ENCODE measurements around the gene MCM8.

MCM8 gene

DNA sequence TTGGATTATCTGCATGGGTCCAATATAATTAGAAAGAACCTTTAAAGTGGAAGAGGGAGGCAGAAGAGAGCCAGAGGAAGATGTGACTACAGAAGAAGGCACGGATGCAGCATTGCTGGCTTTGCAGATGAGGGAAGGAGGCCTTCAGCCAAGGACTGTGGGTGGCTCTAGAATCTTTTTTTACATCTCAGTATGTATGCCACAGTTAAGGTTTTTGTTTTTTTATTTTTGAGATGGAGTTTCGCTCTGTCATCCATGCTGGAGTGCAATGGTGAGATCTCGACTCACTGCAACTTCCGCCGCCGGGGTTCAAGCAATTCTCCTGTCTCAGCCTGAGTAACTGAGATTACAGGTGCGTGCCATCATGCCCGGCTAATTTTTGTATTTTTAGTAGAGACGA, 49.3 kb downstream of the MCM8 start:
- no peaks in the 10 kb centered on the region for H4K20me1 ChIP-seq (ENCODE audit: control insufficient read depth, insufficient read depth, low read depth, low read length)
- TF ChIP-seq, protein P1, sequence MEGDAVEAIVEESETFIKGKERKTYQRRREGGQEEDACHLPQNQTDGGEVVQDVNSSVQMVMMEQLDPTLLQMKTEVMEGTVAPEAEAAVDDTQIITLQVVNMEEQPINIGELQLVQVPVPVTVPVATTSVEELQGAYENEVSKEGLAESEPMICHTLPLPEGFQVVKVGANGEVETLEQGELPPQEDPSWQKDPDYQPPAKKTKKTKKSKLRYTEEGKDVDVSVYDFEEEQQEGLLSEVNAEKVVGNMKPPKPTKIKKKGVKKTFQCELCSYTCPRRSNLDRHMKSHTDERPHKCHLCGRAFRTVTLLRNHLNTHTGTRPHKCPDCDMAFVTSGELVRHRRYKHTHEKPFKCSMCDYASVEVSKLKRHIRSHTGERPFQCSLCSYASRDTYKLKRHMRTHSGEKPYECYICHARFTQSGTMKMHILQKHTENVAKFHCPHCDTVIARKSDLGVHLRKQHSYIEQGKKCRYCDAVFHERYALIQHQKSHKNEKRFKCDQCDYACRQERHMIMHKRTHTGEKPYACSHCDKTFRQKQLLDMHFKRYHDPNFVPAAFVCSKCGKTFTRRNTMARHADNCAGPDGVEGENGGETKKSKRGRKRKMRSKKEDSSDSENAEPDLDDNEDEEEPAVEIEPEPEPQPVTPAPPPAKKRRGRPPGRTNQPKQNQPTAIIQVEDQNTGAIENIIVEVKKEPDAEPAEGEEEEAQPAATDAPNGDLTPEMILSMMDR (IDR thresholded peaks at IDR 0.05; ENCODE audit: low read depth, low read length, poor library complexity, severe bottlenecking), result no peak
- no peak for TF ChIP-seq EZH2phosphoT487 (IDR thresholded peaks at IDR 0.05; ENCODE audit: borderline replicate concordance, low read length)
- no peaks in the 10 kb centered on the region for H3K9me2 ChIP-seq (replicated peaks; ENCODE audit: control insufficient read depth, low read length)
- peaks cover 43% of the 10 kb centered on the region for H3K36me3 ChIP-seq (ENCODE audit: control insufficient read depth, low read length)
- H3K9me3 ChIP-seq (ENCODE audit: control insufficient read depth, insufficient read depth, low read length), result no peaks in the 10 kb centered on the region
- no peak overlapping the region for H3K4me2 ChIP-seq (ENCODE audit: low read length)
- H3K27ac ChIP-seq (ENCODE audit: low read depth, low read length), result no peak overlapping the region
- H3K4me1 ChIP-seq (ENCODE audit: control insufficient read depth, low read length), result peaks cover 11% of the 10 kb centered on the region
- H3F3A ChIP-seq (ENCODE audit: control insufficient read depth, insufficient read depth), result peaks cover 21% of the 10 kb centered on the region
- no peak overlapping the region for H3K4me3 ChIP-seq (ENCODE audit: low read length)
- peaks cover 3% of the 10 kb centered on the region; the same call in 1 of the 2 replicates for H3K79me2 ChIP-seq (ENCODE audit: control insufficient read depth, low read length)
- no peaks in the 10 kb centered on the region for H3K27me3 ChIP-seq (ENCODE audit: control insufficient read depth, low read length)

DNA sequence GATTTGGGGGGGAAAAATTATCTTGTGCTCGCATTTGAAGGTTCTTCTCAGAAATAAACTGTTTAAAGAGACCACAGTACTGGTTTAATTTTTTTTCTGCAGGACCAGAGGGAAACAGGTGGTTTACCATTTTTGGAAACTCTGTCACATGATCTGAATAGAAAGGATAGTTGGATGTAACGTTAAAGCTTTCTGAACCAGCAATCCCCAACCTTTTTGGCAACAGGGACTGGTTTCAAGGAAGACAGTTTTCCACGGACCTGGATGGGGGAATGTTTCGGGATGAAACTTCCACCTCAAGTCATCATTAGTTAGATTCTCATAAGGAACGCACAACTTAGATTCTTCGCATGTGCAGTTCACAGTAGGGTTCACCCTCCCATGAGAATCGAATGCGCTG, 50.4 kb downstream of the MCM8 start:
- H3K27me3 ChIP-seq (ENCODE audit: control insufficient read depth, low read length), result no peaks in the 10 kb centered on the region
- peaks cover 14% of the 10 kb centered on the region for H3K79me2 ChIP-seq (ENCODE audit: control insufficient read depth, low read length)
- H4K20me1 ChIP-seq (ENCODE audit: control insufficient read depth, insufficient read depth, low read depth, low read length), result no peaks in the 10 kb centered on the region
- peaks cover 21% of the 10 kb centered on the region for H3F3A ChIP-seq (ENCODE audit: control insufficient read depth, insufficient read depth)
- H3K9me2 ChIP-seq (replicated peaks; ENCODE audit: control insufficient read depth, low read length), result no peaks in the 10 kb centered on the region
- H3K4me3 ChIP-seq (ENCODE audit: low read length), result peak overlapping the region; percentile 25; the same call in 1 of the 2 replicates
- peaks cover 15% of the 10 kb centered on the region for H3K4me1 ChIP-seq (ENCODE audit: control insufficient read depth, low read length)
- H3K4me2 ChIP-seq (ENCODE audit: low read length), result peak overlapping the region; percentile 46
- no peaks in the 10 kb centered on the region for H3K9me3 ChIP-seq (ENCODE audit: control insufficient read depth, insufficient read depth, low read length)
- TF ChIP-seq, protein P1 (IDR thresholded peaks at IDR 0.05; ENCODE audit: low read depth, low read length, poor library complexity, severe bottlenecking), result no peak
- TF ChIP-seq EZH2phosphoT487 (IDR thresholded peaks at IDR 0.05; ENCODE audit: borderline replicate concordance, low read length), result no peak
- 0 out of 2 replicates have a peak overlapping the region, but pooled peaks have one; percentile 1 for H3K27ac ChIP-seq (ENCODE audit: low read depth, low read length)
- peaks cover 32% of the 10 kb centered on the region for H3K36me3 ChIP-seq (ENCODE audit: control insufficient read depth, low read length)

DNA sequence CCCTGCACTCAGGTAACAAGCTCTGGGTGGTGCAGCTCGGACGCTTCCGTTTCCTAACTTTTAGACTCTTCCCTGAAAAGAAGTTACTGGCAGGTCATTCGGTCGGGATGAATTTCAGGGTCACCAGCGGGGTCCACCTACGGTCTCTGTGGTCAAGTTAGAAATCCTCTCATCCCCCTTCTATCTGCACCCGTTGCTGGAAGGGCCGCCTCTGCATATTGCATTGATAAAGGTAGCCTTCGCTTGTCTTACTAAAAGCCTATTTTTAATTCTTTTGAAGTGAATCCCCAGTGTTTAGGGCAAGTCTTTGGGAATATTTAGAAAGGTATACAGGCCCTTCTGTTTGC, 56.1 kb downstream of the MCM8 start:
- H3K4me3 ChIP-seq (ENCODE audit: low read length), result peak overlapping the region; percentile 95

More for the DNA sequence above, 56.1 kb downstream of the MCM8 start:
- Histone ChIP-seq H3K4me1 (ENCODE audit: control insufficient read depth, low read length) (peaks cover 33% of the 10 kb centered on the region), H3K9me2 (replicated peaks; ENCODE audit: control insufficient read depth, low read length) (no peaks in the 10 kb centered on the region), H3K36me3 (ENCODE audit: control insufficient read depth, low read length) (peaks cover 43% of the 10 kb centered on the region), H3K9me3 (ENCODE audit: control insufficient read depth, insufficient read depth, low read length) (no peaks in the 10 kb centered on the region), H3K27ac (ENCODE audit: low read depth, low read length) (0 out of 2 replicates have a peak overlapping the region, but pooled peaks have one; percentile 43), H3K4me2 (ENCODE audit: low read length) (peak overlapping the region; percentile 100), H4K20me1 (ENCODE audit: control insufficient read depth, insufficient read depth, low read depth, low read length) (peaks cover 13% of the 10 kb centered on the region; the same call in 1 of the 2 replicates), H3K79me2 (ENCODE audit: control insufficient read depth, low read length) (peaks cover 57% of the 10 kb centered on the region), H3K27me3 (ENCODE audit: control insufficient read depth, low read length) (no peaks in the 10 kb centered on the region), H3F3A (ENCODE audit: control insufficient read depth, insufficient read depth) (peaks cover 14% of the 10 kb centered on the region)
- no peak for TF ChIP-seq EZH2phosphoT487 (IDR thresholded peaks at IDR 0.05; ENCODE audit: borderline replicate concordance, low read length)
- TF ChIP-seq, protein P1 (IDR thresholded peaks at IDR 0.05; ENCODE audit: low read depth, low read length, poor library complexity, severe bottlenecking), result no peak
